ENCODE measurements around the gene CUX1. TPM values are rescaled to one million over a fixed set of nuclear protein-coding genes. Genes with fewer than 3 reads are reported as not detected.

The CUX1 gene
- total RNA-seq, 1 donor = 46.2 TPM

- TF ChIP-seq, protein P1, sequence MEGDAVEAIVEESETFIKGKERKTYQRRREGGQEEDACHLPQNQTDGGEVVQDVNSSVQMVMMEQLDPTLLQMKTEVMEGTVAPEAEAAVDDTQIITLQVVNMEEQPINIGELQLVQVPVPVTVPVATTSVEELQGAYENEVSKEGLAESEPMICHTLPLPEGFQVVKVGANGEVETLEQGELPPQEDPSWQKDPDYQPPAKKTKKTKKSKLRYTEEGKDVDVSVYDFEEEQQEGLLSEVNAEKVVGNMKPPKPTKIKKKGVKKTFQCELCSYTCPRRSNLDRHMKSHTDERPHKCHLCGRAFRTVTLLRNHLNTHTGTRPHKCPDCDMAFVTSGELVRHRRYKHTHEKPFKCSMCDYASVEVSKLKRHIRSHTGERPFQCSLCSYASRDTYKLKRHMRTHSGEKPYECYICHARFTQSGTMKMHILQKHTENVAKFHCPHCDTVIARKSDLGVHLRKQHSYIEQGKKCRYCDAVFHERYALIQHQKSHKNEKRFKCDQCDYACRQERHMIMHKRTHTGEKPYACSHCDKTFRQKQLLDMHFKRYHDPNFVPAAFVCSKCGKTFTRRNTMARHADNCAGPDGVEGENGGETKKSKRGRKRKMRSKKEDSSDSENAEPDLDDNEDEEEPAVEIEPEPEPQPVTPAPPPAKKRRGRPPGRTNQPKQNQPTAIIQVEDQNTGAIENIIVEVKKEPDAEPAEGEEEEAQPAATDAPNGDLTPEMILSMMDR (IDR thresholded peaks at IDR 0.05; ENCODE audit: insufficient read depth, low read depth, low read length) = no peak
- DNase-seq (ENCODE audit: low read depth) = peak; percentile 58
Measured at GRCh38 chr7:101891936-101892640, 74.7 kb downstream of the CUX1 start.

DNA sequence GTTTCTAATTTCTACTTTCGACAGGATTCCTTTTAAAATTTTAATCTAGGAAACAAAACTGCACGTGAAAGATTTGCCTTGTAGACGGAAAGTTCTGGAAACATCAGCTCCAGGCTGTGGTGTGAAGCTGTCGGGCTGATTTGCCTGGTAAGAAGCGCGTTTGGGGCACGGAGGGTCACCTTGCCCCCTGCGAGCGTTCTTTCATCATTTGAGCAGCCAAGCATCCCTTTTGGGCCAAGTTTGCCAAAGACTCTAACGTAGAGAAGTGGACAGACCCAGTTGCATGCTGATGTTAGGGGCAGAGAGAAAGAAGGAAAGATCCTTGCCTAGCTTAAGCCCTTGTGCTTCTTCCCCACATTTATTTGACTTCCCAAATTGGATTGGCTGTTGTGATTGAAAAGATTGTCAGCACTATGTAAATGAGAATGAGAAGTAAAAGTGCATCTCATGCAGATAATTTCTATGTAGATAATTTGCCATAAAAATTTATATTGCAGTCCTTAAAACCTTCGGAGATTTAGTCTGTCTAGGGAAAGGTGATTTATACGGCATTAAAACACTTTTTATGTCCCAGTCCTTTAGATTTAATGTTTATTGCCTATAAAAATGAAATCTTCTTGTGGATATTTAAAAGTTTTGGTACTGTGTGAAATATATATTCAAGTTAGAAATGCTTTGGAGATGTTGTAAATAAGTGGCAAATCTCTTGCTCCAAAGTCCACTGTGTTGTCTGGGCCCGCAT lies 76.1 kb downstream of the CUX1 start:
- peak; percentile 35 for DNase-seq (ENCODE audit: low read depth)
- TF ChIP-seq, protein P1 (IDR thresholded peaks at IDR 0.05; ENCODE audit: insufficient read depth, low read depth, low read length) = no peak
- no peak overlapping the region for H3K4me3 ChIP-seq (ENCODE audit: low read depth, low read length)

More at GRCh38 chr7:101891936-101892640, 74.7 kb downstream of the CUX1 start:
- no peak overlapping the region for H3K4me3 ChIP-seq (ENCODE audit: low read depth, low read length)

GRCh38 chr7:101896316-101896715 lies 78.9 kb downstream of the CUX1 start:
- DNase-seq (ENCODE audit: low read depth) = no peak
- TF ChIP-seq, protein P1 (IDR thresholded peaks at IDR 0.05; ENCODE audit: insufficient read depth, low read depth, low read length) = no peak
- H3K4me3 ChIP-seq (ENCODE audit: low read depth, low read length) = no peak overlapping the region

- peak; percentile 41 for DNase-seq (ENCODE audit: low read depth)
- no peak overlapping the region for H3K4me3 ChIP-seq (ENCODE audit: low read depth, low read length)
- TF ChIP-seq, protein P1 (IDR thresholded peaks at IDR 0.05; ENCODE audit: insufficient read depth, low read depth, low read length) = no peak
Measured at GRCh38 chr7:101896941-101897340, 79.5 kb downstream of the CUX1 start.

DNA sequence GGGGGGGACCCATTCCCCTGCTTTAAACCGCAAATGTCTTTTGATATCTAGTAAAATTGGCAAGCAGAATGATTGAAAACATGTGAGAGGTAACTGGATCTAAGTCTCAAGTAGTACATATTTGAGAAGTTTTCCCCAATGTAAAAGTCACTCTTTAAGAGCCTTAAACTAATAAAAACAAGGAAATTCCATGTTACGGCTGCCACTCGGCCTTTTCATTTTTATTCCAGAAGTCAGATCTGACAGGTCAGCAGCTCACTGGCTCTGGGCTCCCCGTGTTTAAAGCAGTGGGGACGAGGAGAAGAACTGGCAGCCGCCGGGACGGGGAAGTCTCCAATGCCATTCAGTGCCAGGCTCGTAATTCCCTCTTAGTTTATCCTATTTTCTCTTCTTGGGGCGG lies 80.7 kb downstream of the CUX1 start:
- TF ChIP-seq, protein P1 (IDR thresholded peaks at IDR 0.05; ENCODE audit: insufficient read depth, low read depth, low read length) = no peak
- H3K4me3 ChIP-seq (ENCODE audit: low read depth, low read length) = no peak overlapping the region
- DNase-seq (ENCODE audit: low read depth) = no peak

DNA sequence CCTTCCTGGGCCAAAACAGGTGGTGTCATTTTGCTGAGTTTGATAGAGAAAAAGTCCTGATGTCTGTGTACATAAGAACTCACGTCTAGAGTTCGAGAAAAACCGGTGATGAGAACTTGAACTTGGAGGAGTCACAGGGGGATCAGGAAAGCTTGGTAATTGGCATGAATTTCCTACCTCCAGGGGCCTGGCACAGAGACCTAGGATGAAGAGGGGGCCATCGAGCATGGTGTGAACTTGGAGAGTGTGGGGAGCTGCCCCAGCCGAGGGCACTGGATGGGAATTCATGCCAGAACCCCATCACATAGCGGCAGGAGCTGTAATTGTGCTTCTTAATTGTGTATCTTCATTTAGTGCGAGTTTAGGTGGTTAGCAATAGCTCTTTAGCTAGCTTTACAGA lies 82.2 kb downstream of the CUX1 start:
- DNase-seq (ENCODE audit: low read depth) = no peak
- peak overlapping the region; percentile 7 for H3K4me3 ChIP-seq (ENCODE audit: low read depth, low read length)
- TF ChIP-seq, protein P1 (IDR thresholded peaks at IDR 0.05; ENCODE audit: insufficient read depth, low read depth, low read length) = no peak

All from fibroblast of villous mesenchyme (primary cell).